Ovary (tissue), 9 donors: ENCODE results near the gene MTHFD1L. TPM values are rescaled to one million over a fixed set of nuclear protein-coding genes. Genes with fewer than 3 reads are reported as not detected.
"Not testable (repeated sequence)": the region's sequence is repeated elsewhere in the genome, so short reads cannot be mapped to it uniquely, and the experiment has no call there.

ENCODE experiments used
- DNase-seq, 5 donors: peaks; one replicate each; pipeline ENCODE4 v3.0.0-alpha.2; 2019 to 2020
- H3K27ac ChIP-seq, 2 donors: fragments of 200-600 bp; one replicate each; pipeline versions ENCODE4 v1.5.1 to v1.8.0; 2019 to 2022
- H3K27me3 ChIP-seq: fragments of 200-600 bp; one replicate; pipeline ENCODE4 v1.8.0; 2022
- H3K36me3 ChIP-seq: fragments of 200-600 bp; sonication (generic); one replicate; pipeline ENCODE4 v1.5.1; 2019
- H3K4me1 ChIP-seq: one replicate; pipeline ENCODE4 v1.8.1; 2013; ENCODE audit warnings: mild to moderate bottlenecking, moderate library complexity; ENCODE audit not compliant: insufficient read depth
- H3K4me3 ChIP-seq: fragments of 200-600 bp; sonication (generic); one replicate; pipeline ENCODE4 v1.5.1; 2017
- H3K9me3 ChIP-seq, 2 donors: fragments of 200-600 bp in 1 of 2; sonication (generic) in 1 of 2; one replicate each; pipeline versions ENCODE4 v1.5.1 to v1.8.1; 2013 to 2019; ENCODE audit warnings: mild to moderate bottlenecking in 1 of 2, moderate library complexity in 1 of 2
- EP300 ChIP-seq: sonication (generic); formaldehyde crosslinking; IDR thresholded peaks from one replicate; pipeline ENCODE4 v1.6.1; 2017; ENCODE audit warnings: antibody characterized with exemption
- POLR2A ChIP-seq: fragments of 450-650 bp; IDR thresholded peaks from one replicate; pipeline ENCODE4 v1.6.1; 2017; ENCODE audit warnings: antibody characterized with exemption, mild to moderate bottlenecking, moderate library complexity
- WGBS, 3 donors: extraction: QIAGEN DNeasy Blood & Tissue Kit in 1 of 3; methylation state at CpG; one replicate each; pipeline versions ENCODE4 v1.1.5 to v1.1.7; 2013 to 2017; 5-methylcytosine and 5-hydroxymethylcytosine counted together
- intact Hi-C, 4 donors: fragments of 100-400 bp; cut with DNase I; formaldehyde crosslinking; loops; one replicate each; pipeline versions ENCODE4 v1.11.0 to v1.15.1; 2022 to 2023
- polyA plus RNA-seq, 2 donors: library from polyadenylated mRNA; stranded (reverse); fragments of 200-250 nt in 1 of 2; fragments of 350-450 nt in 1 of 2; fragmentation: Illumina TruSeq in 1 of 2; extraction: RNeasy Lipid Tissue Mini Kit (QIAGEN cat#74804) in 1 of 2; gene quantifications; one replicate each; pipeline ENCODE4 v1.2.3, GENCODE V29; 2013 to 2014
- total RNA-seq, 7 donors: library from RNA; depleted of rRNA in 2 of 7; stranded (reverse); fragments of >200 nt in 2 of 7; fragmentation: NEBNext Ultra II Directional in 3 of 7; extraction: Animal tissue kit (Norgen Biotek cat#: 25700) in 3 of 7; gene quantifications; one replicate each; pipeline versions ENCODE4 v1.1.0 to v1.2.4, GENCODE V29; 2016 to 2023
- TF ChIP-seq, protein P1 (sequence below), 3 donors: fragments of 450-650 bp in 2 of 3; fragments of 200-600 bp in 1 of 3; IDR thresholded peaks; one replicate each; pipeline versions ENCODE4 v1.5.1 to v1.8.0; 2016 to 2022; ENCODE audit warnings: antibody characterized with exemption in 3 of 3, mild to moderate bottlenecking in 1 of 3
- donor health status: DM: no; HTN: no; CAD: no; lungs with moderate emphysema.
- donor health status: DM: no; HTN: no; CAD: no.
- donor health status: Bipolar disorder and iron deficiency.
- donor health status: DM: yes; HTN: yes; CAD: no.
- donor health status: DM: no; HTN: no; CAD: no.
- donor health status: DM: yes; HTN: yes; CAD: no.

MTHFD1L gene
- total and polyA plus RNA-seq, 9 donors: 13.0 to 91.1 (median 23.6) TPM

DNA sequence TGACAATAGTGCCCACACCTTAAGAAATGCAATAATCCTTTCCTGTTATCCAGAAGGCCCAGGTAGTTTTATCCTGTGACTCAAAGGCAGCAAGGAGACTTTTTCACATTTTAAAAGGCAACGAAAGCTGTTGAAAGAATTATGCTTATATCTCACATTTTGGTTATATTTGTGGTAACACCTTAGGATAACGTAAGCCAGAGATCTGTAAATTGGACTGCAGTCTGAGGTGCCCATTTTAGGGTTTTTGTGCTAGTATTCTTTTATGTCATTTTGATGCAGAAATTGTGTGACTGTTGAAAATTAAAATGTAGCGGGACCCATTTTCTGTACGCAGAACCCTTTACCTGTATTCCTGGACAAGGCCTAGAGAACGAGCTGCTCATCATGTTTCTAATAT is 24.3 kb upstream of the MTHFD1L start:
- Histone ChIP-seq H3K27me3 (no peaks in the 10 kb centered on the region), H3K27ac (no peak overlapping the region), H3K36me3 (no peaks in the 10 kb centered on the region), H3K4me3 (no peak overlapping the region), H3K4me1 (no peaks in the 10 kb centered on the region), H3K9me3 (no peaks in the 10 kb centered on the region)
- intact Hi-C loops: no loop called here
- TF ChIP-seq POLR2A (no peak), EP300 (no peak)
- TF ChIP-seq, protein P1, sequence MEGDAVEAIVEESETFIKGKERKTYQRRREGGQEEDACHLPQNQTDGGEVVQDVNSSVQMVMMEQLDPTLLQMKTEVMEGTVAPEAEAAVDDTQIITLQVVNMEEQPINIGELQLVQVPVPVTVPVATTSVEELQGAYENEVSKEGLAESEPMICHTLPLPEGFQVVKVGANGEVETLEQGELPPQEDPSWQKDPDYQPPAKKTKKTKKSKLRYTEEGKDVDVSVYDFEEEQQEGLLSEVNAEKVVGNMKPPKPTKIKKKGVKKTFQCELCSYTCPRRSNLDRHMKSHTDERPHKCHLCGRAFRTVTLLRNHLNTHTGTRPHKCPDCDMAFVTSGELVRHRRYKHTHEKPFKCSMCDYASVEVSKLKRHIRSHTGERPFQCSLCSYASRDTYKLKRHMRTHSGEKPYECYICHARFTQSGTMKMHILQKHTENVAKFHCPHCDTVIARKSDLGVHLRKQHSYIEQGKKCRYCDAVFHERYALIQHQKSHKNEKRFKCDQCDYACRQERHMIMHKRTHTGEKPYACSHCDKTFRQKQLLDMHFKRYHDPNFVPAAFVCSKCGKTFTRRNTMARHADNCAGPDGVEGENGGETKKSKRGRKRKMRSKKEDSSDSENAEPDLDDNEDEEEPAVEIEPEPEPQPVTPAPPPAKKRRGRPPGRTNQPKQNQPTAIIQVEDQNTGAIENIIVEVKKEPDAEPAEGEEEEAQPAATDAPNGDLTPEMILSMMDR (IDR thresholded peaks at IDR 0.05): no peak
- 96 to 98% (median 96%) methylated on average over 5 of the region's 5 CpGs for WGBS, 3 donors
- DNase-seq: no peak

DNA sequence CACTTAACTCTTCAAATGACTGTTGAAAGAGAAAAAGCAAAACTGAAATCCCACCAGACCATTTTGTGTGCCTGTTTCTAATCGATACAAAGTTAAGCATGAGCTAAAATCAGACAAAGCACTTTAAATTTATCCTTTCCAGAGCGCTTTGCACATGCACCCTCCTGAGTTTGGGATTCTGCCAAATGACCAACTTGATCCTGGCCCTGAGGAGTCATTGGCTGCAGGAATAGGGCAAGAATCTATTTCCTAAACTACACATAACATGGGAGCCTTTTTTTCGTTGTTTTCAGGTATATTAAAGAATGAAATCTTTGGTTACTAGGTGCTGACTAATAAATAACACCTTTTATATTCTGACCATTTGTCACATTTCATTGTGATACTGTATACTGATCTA is 23.8 kb upstream of the MTHFD1L start:
- Histone ChIP-seq H3K9me3 (no peaks in the 10 kb centered on the region), H3K36me3 (no peaks in the 10 kb centered on the region), H3K27ac (no peak overlapping the region), H3K4me3 (no peak overlapping the region), H3K27me3 (no peaks in the 10 kb centered on the region), H3K4me1 (no peaks in the 10 kb centered on the region)
- intact Hi-C loops: no loop called here
- TF ChIP-seq EP300: no peak
- TF ChIP-seq POLR2A: no peak
- TF ChIP-seq, protein P1 (IDR thresholded peaks at IDR 0.05): no peak
- 69 to 83% (median 82%) methylated on average over 3 of the region's 3 CpGs for WGBS, 3 donors
- no peak for DNase-seq

DNA sequence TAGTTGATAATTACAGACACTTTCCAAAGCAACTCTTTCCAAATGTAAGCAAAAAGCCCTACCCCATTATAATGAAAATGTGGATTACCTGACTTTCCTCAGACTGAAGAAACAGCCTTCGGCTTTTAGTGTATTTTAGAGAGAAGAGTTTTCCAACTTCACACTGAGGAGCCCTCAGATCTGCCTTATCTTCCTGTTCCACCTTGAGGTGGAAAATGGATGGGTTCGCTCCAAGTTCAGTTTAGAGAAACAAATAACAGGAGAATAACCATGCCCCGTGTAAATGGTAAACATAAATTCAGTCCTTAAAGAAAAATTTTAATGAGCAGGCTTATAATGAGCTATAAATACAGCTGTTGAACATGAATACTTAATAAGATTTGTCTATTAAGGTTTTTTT is 21.1 kb upstream of the MTHFD1L start:
- intact Hi-C loops: no loop called here
- H3K9me3 ChIP-seq: no peaks in the 10 kb centered on the region
- no peak overlapping the region for H3K27ac ChIP-seq
- no peak for DNase-seq
- H3K4me1 ChIP-seq: no peaks in the 10 kb centered on the region
- WGBS, 3 donors: 61 to 78% (median 65%) methylated on average over 3 of the region's 3 CpGs
- TF ChIP-seq, protein P1 (IDR thresholded peaks at IDR 0.05): no peak
- no peak for TF ChIP-seq POLR2A
- TF ChIP-seq EP300: no peak
- no peaks in the 10 kb centered on the region for H3K27me3 ChIP-seq
- H3K4me3 ChIP-seq: no peak overlapping the region
- H3K36me3 ChIP-seq: no peaks in the 10 kb centered on the region

DNA sequence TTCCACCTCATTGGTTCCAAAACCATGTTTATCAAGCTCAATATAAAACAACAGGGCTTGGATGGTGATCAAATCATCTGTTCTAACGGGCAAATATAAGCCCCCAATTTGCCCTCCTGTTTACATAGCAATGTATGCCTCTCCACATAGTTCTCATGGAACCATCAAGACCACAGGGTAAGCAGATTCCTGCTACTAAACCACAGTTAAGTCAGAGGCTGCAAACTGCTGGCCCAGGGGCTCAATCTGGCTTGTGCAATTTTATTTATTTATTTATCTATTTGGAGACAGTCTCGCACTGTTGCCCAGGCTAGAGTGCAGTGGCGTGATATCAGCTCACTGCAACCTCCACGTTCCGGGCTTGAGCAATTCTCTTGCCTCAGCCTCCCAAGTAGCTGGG is 18.9 kb upstream of the MTHFD1L start:
- intact Hi-C loops: no loop called here
- TF ChIP-seq, protein P1 (IDR thresholded peaks at IDR 0.05): no peak
- no peak for TF ChIP-seq POLR2A
- TF ChIP-seq EP300: no peak
- no peaks in the 10 kb centered on the region for H3K4me1 ChIP-seq
- DNase-seq: no peak
- no peaks in the 10 kb centered on the region for H3K27me3 ChIP-seq
- H3K36me3 ChIP-seq: no peaks in the 10 kb centered on the region
- H3K27ac ChIP-seq: no peak overlapping the region
- no peak overlapping the region for H3K4me3 ChIP-seq
- no peaks in the 10 kb centered on the region for H3K9me3 ChIP-seq
- WGBS, 3 donors: 95 to 99% (median 99%) methylated on average over 5 of the region's 5 CpGs

DNA sequence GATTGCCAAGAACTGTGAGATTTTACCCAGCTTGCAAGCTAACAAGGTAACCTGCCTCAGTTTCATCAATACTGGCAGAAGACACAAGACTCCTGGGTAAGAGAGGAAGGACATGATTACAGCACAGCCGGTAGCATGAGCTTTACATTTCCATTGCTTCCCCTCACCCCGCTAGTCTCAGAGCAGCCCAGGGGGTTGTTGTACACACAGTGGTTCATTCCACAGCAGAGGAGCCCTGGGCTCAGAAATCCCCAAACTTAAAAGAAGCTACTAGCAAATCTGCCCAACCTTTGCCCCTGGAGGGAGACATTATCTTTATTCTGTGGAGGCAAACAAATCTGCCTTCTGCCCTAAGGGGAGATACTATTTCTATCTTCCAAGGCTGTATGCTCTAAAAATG is 17.1 kb upstream of the MTHFD1L start:
- no peaks in the 10 kb centered on the region for H3K36me3 ChIP-seq
- no peaks in the 10 kb centered on the region for H3K9me3 ChIP-seq
- 46 to 72% (median 70%) methylated on average over 2 of the region's 2 CpGs for WGBS, 3 donors
- H3K27ac ChIP-seq: no peak overlapping the region
- intact Hi-C loops: no loop called here
- TF ChIP-seq, protein P1 (IDR thresholded peaks at IDR 0.05): no peak
- TF ChIP-seq EP300: no peak
- no peak for DNase-seq
- no peaks in the 10 kb centered on the region for H3K4me1 ChIP-seq
- H3K4me3 ChIP-seq: no peak overlapping the region
- no peaks in the 10 kb centered on the region for H3K27me3 ChIP-seq

DNA sequence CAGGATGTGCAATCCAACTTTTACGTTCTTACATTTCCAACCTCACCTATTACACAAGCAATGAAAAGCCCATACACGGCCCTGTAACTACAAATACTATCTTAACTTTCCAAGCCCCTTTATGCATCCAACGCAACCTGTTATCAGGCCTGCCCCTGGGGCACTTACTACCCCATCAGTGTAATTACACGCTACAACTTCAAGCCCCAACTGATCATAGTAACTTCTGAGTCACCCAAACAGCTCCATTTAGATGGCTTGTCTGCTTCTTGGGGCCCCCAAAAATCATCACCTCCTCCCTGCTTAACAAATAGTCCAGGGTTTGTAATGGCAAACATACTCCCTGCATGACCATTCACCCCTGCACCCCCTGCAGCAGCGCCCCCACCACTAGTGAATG is 11.1 kb upstream of the MTHFD1L start:
- H3K4me3 ChIP-seq, H3K4me1 ChIP-seq, H3K36me3 ChIP-seq, H3K9me3 ChIP-seq, H3K27me3 ChIP-seq, intact Hi-C loops, DNase-seq, H3K27ac ChIP-seq: not testable (repeated sequence)
- WGBS, 3 donors: 91 to 97% (median 96%) methylated on average over 5 of the region's 5 CpGs

DNA sequence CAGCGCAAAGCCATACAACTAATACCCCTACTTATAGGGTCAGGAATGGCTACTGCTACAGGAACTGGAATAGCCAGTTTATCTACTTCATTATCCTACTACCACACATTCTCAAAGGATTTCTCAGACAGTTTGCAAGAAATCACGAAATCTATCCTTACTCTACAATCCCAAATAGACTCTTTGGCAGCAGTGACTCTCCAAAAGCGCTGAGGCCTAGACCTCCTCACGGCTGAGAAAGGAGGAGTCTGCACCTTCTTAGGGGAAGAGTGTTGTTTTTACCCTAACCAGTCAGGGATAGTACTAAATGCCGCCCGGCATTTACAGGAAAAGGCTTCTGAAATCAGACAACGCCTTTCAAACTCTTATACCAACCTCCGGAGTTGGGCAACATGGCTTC is 10.3 kb upstream of the MTHFD1L start:
- intact Hi-C loops, H3K27ac ChIP-seq, H3K4me3 ChIP-seq, H3K36me3 ChIP-seq, H3K4me1 ChIP-seq, H3K27me3 ChIP-seq, DNase-seq, H3K9me3 ChIP-seq: not testable (repeated sequence)
- whole genome bisulfite sequencing, 3 donors: 98 to 99% (median 98%) methylated on average over 8 of the region's 8 CpGs
